Caki2 (cell line): ENCODE results near the gene TREM1. TPM values are rescaled to one million over a fixed set of nuclear protein-coding genes. Genes with fewer than 3 reads are reported as not detected.

Source experiments
- DNase-seq: peaks from one replicate; pipeline ENCODE4 v3.0.0-alpha.2; 2015; ENCODE audit warnings: low read depth
- in situ Hi-C: cut with HindIII; loops from 2 replicates; pipeline ENCODE4 v1.10.0; 2016; ENCODE audit warnings: low sequenced_read_pairs, low pct_unique_long_range_greater_than_20kb, mixed read lengths
- total RNA-seq: library from RNA; depleted of rRNA; stranded (reverse); fragments of >200 nt; shearing (Covaris generic); gene quantifications from 2 replicates; pipeline ENCODE4 v1.2.3, GENCODE V29; 2014; ENCODE audit warnings: low replicate concordance; rRNA removed

The TREM1 gene
- total RNA-seq, result not detected in 2 replicates

GRCh38 chr6:41286544-41287346 lies at the start of gene TREM1:
Gene TREM1, minus strand, starts transcription at chr6:41286682. Its CDS starts 27 bp downstream, at chr6:41286655.
- in situ Hi-C loops, result no loop called here
- DNase-seq, result no peak

DNA sequence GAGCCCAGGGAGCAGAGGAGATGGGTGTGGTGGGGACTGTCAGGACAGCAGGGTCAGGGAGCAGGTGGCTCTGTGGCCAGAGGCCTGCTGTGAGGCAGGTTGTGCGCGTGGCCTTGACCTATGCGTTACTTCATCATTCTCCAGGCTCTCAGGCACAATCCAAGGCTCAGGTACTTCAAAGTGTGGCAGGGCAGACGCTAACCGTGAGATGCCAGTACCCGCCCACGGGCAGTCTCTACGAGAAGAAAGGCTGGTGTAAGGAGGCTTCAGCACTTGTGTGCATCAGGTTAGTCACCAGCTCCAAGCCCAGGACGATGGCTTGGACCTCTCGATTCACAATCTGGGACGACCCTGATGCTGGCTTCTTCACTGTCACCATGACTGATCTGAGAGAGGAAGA lies 49.5 kb upstream of the TREM1 start:
- in situ Hi-C loops, result no loop called here
- no peak for DNase-seq

DNA sequence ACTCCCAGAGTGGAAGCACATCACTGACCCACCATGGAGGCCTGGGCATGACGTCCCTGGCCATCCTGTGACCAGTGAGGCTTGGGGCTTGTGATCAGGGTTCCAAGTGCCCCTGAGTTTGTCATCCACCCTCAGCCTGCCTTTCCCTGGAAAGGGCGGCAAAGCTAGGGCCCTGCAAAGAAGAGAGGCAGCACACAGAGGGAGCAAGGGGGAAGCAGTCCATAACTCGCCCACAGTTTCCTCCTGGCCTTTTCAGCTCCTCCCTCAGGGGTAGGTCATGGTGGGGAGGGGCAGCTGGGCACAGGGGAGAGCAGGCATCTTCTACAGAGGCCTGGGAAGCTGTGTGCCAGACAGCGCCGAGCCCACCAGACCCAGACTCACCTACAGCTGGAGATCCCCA lies 48.8 kb upstream of the TREM1 start, which contains the start of gene NCR2:
Gene NCR2, plus strand, starts transcription at position 313 of the 400 bp plus-strand sequence. CDS start 269 bp downstream, outside the sequence.
- in situ Hi-C loops, result no loop called here
- DNase-seq, result no peak

DNA sequence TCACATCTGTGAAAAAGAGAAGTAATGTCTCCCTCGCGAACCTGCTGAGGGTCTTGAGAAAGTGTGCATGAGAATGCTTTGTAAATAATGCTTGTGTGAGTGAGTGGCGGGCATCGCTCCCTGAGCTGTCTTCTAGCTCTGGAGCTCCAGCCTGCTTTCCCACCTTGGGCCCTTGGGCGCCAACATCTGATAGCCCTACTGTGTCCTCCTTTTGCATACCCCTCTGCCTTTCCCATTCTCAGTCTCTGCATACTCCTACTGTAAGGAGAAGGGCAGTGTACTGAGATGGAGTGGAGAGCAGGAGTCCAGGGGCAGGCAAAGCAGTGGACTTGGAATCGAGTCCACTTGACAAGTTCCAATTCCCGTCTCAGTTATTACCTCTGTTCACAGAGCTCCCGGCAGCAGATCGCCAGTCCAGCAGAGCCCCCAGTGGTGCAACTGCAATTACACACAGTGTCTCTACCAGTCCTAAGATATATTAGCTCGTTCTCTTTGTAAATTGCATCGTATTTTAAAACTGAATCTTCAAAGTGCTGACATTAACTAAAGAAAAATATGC lies 48.1 kb upstream of the TREM1 start:
- no peak for DNase-seq

GRCh38 chr6:41332842-41333736 lies 46.6 kb upstream of the TREM1 start:
- DNase-seq, result no peak
- in situ Hi-C loops, result no loop called here

More for the DNA sequence above, 48.1 kb upstream of the TREM1 start:
- in situ Hi-C loops, result no loop called here

GRCh38 chr6:41332241-41332640 lies 45.8 kb upstream of the TREM1 start:
- in situ Hi-C loops, result no loop called here

GRCh38 chr6:41331401-41332150 lies 45.1 kb upstream of the TREM1 start:
- in situ Hi-C loops, result no loop called here
- no peak for DNase-seq

More at GRCh38 chr6:41332241-41332640, 45.8 kb upstream of the TREM1 start:
- DNase-seq, result no peak

DNA sequence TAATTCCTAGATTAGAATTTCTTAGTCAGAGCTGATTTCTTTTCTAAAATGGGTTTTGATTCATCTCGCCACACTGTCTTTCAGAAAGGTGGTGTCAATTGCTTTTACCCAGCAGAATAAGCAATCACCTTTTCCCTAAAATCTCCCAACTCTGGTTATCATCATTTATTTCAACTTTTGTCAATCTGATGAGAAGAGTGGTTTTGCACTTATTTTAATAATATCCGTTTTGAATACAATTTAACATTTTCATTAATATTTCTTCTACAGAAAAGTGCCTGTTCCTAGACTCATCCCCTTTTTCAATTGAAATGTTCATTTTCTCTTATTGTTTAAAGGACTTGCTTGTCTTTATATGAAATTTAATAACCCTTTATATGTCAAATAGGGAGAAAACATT lies 40.7 kb upstream of the TREM1 start:
- in situ Hi-C loops, result no loop called here
- DNase-seq, result no peak

GRCh38 chr6:41326092-41326491 lies 39.6 kb upstream of the TREM1 start:
- in situ Hi-C loops, result no loop called here
- no peak for DNase-seq

DNA sequence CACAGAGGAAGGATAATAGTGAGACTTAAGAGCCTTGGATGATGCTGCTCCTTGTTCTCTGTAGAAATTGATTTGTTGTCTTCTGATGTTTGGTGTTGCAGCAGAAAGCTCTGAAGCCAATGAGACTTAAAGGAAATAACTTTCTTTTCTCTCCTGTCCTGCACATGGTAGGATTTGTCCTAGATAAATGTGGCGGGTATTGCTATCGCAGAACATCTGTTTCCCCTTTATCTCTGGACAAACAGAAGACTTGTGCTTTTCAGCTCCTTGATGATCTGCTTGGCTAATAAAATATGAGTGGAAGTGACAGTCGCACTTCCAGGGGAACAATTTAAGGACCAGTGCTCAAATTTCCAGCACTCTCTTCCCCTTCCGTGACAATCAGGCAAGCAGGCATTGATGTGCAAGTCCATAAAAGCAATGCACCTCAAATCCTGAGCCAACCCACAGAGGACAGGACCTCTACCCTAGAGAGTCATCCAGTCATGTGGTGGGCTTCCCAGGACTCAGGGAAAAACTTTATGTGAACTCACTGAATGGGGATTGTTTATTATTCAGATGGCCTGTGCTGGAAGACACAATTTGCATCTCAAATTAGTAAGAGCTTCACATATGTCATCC lies 39.1 kb upstream of the TREM1 start:
- no peak for DNase-seq
- in situ Hi-C loops, result no loop called here

DNA sequence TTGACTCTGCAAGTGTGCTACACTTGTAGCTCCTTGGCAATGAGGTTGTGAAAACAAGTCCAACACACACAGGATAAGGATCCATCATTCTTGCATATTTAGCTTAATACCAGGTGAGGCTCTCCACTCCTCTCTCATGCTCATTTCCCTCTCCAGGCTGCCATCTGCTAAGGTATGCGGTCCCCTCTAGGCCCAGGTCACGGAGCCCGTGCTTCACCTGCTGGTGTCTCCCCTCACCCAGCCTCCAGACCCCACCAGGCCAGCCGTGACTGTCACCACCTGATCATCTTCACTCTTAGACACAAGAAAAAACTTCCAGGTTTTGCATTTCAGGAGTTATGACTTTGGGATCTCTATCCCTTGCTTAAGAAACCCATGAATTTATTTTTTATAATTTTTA lies 34.7 kb upstream of the TREM1 start:
- in situ Hi-C loops, result no loop called here
- DNase-seq, result no peak

GRCh38 chr6:41318654-41319565 lies 32.4 kb upstream of the TREM1 start:
- in situ Hi-C loops, result no loop called here

GRCh38 chr6:41318261-41318653 lies 31.8 kb upstream of the TREM1 start:
- no peak for DNase-seq
- in situ Hi-C loops, result no loop called here

More at GRCh38 chr6:41318654-41319565, 32.4 kb upstream of the TREM1 start:
- DNase-seq, result peak; percentile 77

- DNase-seq, result no peak
- in situ Hi-C loops, result no loop called here
Observed at GRCh38 chr6:41315943-41316620, 29.6 kb upstream of the TREM1 start.

- in situ Hi-C loops, result no loop called here
- no peak for DNase-seq
Observed at GRCh38 chr6:41315203-41315602, 28.7 kb upstream of the TREM1 start.

GRCh38 chr6:41306187-41306854 lies 19.8 kb upstream of the TREM1 start:
- in situ Hi-C loops, result no loop called here
- DNase-seq, result peak; percentile 65
